ENCODE measurements around the gene AFF3.

- no peak for TF ChIP-seq CTCF (IDR thresholded peaks at IDR 0.05)
- TF ChIP-seq POLR2A (IDR thresholded peaks at IDR 0.05), result no peak
- TF ChIP-seq EP300 (IDR thresholded peaks at IDR 0.05), result no peak
- no peak for TF ChIP-seq POLR2AphosphoS5 (IDR thresholded peaks at IDR 0.05)
Observed at GRCh38 chr2:100104718-100105677, 37.4 kb downstream of the AFF3 start.

Data from stomach (tissue), 4 donors.